Tibial artery (tissue), 4 donors: ENCODE data around the gene LIPC.

Experiments used
- DNase-seq, 2 donors: peaks; one replicate each; pipeline ENCODE4 v3.0.0-alpha.2; 2019
- H3K27ac ChIP-seq, 2 donors: fragments of 200-600 bp; sonication (generic) in 1 of 2; 1 replicate in 1 of 2; 2 replicates in 1 of 2; pipeline ENCODE4 v1.5.1; 2018 to 2019; ENCODE audit warnings: mild to moderate bottlenecking in 1 of 2
- H3K27me3 ChIP-seq, 2 donors: fragments of 200-600 bp; sonication (generic) in 1 of 2; one replicate each; pipeline versions ENCODE4 v1.5.1 to v1.6.0; 2016 to 2019
- H3K36me3 ChIP-seq, 3 donors: fragments of 200-600 bp; sonication (generic) in 2 of 3; one replicate each; pipeline ENCODE4 v1.5.1; 2016 to 2019; ENCODE audit warnings: mild to moderate bottlenecking in 2 of 3
- H3K4me1 ChIP-seq, 4 donors: fragments of 200-600 bp; sonication (generic) in 2 of 4; 1 replicate in 3 of 4; 2 replicates in 1 of 4; pipeline ENCODE4 v1.5.1; 2016 to 2019
- H3K4me3 ChIP-seq, 2 donors: fragments of 200-600 bp; sonication (generic) in 1 of 2; 1 replicate in 1 of 2; 2 replicates in 1 of 2; pipeline ENCODE4 v1.5.1; 2018 to 2019; ENCODE audit warnings: mild to moderate bottlenecking in 2 of 2
- H3K9me3 ChIP-seq, 3 donors: fragments of 200-600 bp; sonication (generic) in 1 of 3; one replicate each; pipeline ENCODE4 v1.5.1; 2016 to 2019
- CTCF ChIP-seq, 2 experiments: fragments of 200-600 bp in 1 of 2; fragments of 450-650 bp in 1 of 2; IDR thresholded peaks; one replicate each; pipeline ENCODE4 v1.5.1; 2017 to 2019; ENCODE audit warnings: antibody characterized with exemption in 2 of 2, mild to moderate bottlenecking in 1 of 2, moderate library complexity in 1 of 2
- intact Hi-C: fragments of 100-400 bp; cut with DNase I; formaldehyde crosslinking; loops from one replicate; pipeline ENCODE4 v1.15.0; 2023; ENCODE audit warnings: low total_unique reads

The LIPC gene

GRCh38 chr15:58469432-58470353 is 37.9 kb downstream of the LIPC start:
- intact Hi-C loops: no loop called here
- Histone ChIP-seq H3K4me3 (no peak overlapping the region), H3K4me1 (peaks cover 0 to 6% (median 2%) of the 10 kb centered on the region in 4 donors), H3K36me3 (no peaks in the 10 kb centered on the region), H3K27me3 (no peaks in the 10 kb centered on the region), H3K9me3 (no peaks in the 10 kb centered on the region), H3K27ac (no peak overlapping the region)
- no peak for TF ChIP-seq CTCF (IDR thresholded peaks at IDR 0.05)
- DNase-seq: no peak

GRCh38 chr15:58471348-58471747 is 39.6 kb downstream of the LIPC start:
- H3K4me1 ChIP-seq: peaks cover 0 to 6% (median 2%) of the 10 kb centered on the region in 4 donors
- no peaks in the 10 kb centered on the region for H3K27me3 ChIP-seq
- H3K36me3 ChIP-seq: no peaks in the 10 kb centered on the region
- no peaks in the 10 kb centered on the region for H3K9me3 ChIP-seq
- no peak overlapping the region for H3K4me3 ChIP-seq
- intact Hi-C loops: no loop called here
- no peak for TF ChIP-seq CTCF (IDR thresholded peaks at IDR 0.05)
- no peak overlapping the region for H3K27ac ChIP-seq
- no peak for DNase-seq

- TF ChIP-seq CTCF (IDR thresholded peaks at IDR 0.05): no peak
- no peaks in the 10 kb centered on the region for H3K36me3 ChIP-seq
- H3K27ac ChIP-seq: no peak overlapping the region
- H3K9me3 ChIP-seq: no peaks in the 10 kb centered on the region
- intact Hi-C loops: no loop called here
- no peak for DNase-seq
- no peak overlapping the region for H3K4me3 ChIP-seq
- H3K4me1 ChIP-seq: peaks cover 0 to 10% (median 3%) of the 10 kb centered on the region in 4 donors
- no peaks in the 10 kb centered on the region for H3K27me3 ChIP-seq
Observed at GRCh38 chr15:58472221-58472620, 40.4 kb downstream of the LIPC start.

GRCh38 chr15:58472821-58473581 is 41.2 kb downstream of the LIPC start:
- Histone ChIP-seq H3K4me3 (no peak overlapping the region), H3K27me3 (no peaks in the 10 kb centered on the region), H3K9me3 (no peaks in the 10 kb centered on the region), H3K27ac (no peak overlapping the region), H3K36me3 (no peaks in the 10 kb centered on the region), H3K4me1 (peaks cover 0 to 14% (median 3%) of the 10 kb centered on the region in 4 donors)
- TF ChIP-seq CTCF (IDR thresholded peaks at IDR 0.05): no peak
- peak in 1 of 2 donors; percentile 16 for DNase-seq
- intact Hi-C loops: no loop called here

- no peak for TF ChIP-seq CTCF (IDR thresholded peaks at IDR 0.05)
- DNase-seq: no peak
- Histone ChIP-seq H3K4me1 (peaks cover 0 to 14% (median 3%) of the 10 kb centered on the region in 4 donors), H3K27me3 (no peaks in the 10 kb centered on the region), H3K27ac (no peak overlapping the region), H3K36me3 (no peaks in the 10 kb centered on the region), H3K9me3 (no peaks in the 10 kb centered on the region), H3K4me3 (no peak overlapping the region)
- intact Hi-C loops: no loop called here
Observed at GRCh38 chr15:58473724-58474123, 41.9 kb downstream of the LIPC start.
